D341Med (cell line): ENCODE data around the gene TGIF2LY.
"Not testable (repeated sequence)": the region's sequence is repeated elsewhere in the genome, so short reads cannot be mapped to it uniquely, and the experiment has no call there.

Source experiments
- DNase-seq: peaks from one replicate; pipeline ENCODE4 v3.0.0; 2012; ENCODE audit warnings: low spot score

The TGIF2LY gene

GRCh38 chrY:3578767-3579166 lies at the start of gene TGIF2LY:
TSS of gene TGIF2LY (plus strand) at chrY:3579067. CDS start at chrY:3579245, 178 bp downstream.
- not testable (repeated sequence) for DNase-seq
